Smooth muscle cell (in vitro differentiated cells): Measurements from ENCODE around the gene SNAPC1. TPM values are rescaled to one million over a fixed set of nuclear protein-coding genes. Genes with fewer than 3 reads are reported as not detected.

ENCODE experiments used
- DNase-seq: peaks from one replicate; lab custom pipeline; 2025; ENCODE audit not compliant: unreplicated experiment; lab: John Stamatoyannopoulos, UW
- H2AFZ ChIP-seq: fragments of 200-600 bp; sonication (generic); 2 replicates; pipeline ENCODE4 v1.6.0; 2016; ENCODE audit warnings: antibody characterized with exemption, low read depth, mild to moderate bottlenecking
- H3F3A ChIP-seq: fragments of 200-600 bp; sonication (generic); 2 replicates; pipeline ENCODE4 v1.6.0; 2017; ENCODE audit warnings: antibody characterized with exemption, low read depth
- H3K27ac ChIP-seq: fragments of 200-600 bp; sonication (generic); 2 replicates; pipeline ENCODE4 v1.5.1; 2016; ENCODE audit warnings: low read depth, mild to moderate bottlenecking
- H3K27me3 ChIP-seq: fragments of 200-600 bp; sonication (generic); 2 replicates; pipeline ENCODE4 v1.6.1; 2016; ENCODE audit warnings: low read depth, mild to moderate bottlenecking
- H3K36me3 ChIP-seq: fragments of 200-600 bp; sonication (generic); 2 replicates; pipeline ENCODE4 v1.5.1; 2016; ENCODE audit warnings: low read depth
- H3K4me1 ChIP-seq: fragments of 200-600 bp; sonication (generic); 2 replicates; pipeline ENCODE4 v1.5.1; 2016; ENCODE audit warnings: low read depth
- H3K4me2 ChIP-seq: fragments of 200-600 bp; sonication (generic); 2 replicates; pipeline ENCODE4 v1.6.0; 2016; ENCODE audit warnings: mild to moderate bottlenecking
- H3K4me3 ChIP-seq: fragments of 200-600 bp; sonication (generic); 2 replicates; pipeline ENCODE4 v1.5.1; 2016; ENCODE audit warnings: mild to moderate bottlenecking
- H3K79me2 ChIP-seq: fragments of 200-600 bp; sonication (generic); 2 replicates; pipeline ENCODE4 v1.6.0; 2016; ENCODE audit warnings: low read depth, mild to moderate bottlenecking
- H3K9ac ChIP-seq: fragments of 200-600 bp; sonication (generic); 2 replicates; pipeline ENCODE4 v1.6.0; 2016; ENCODE audit warnings: low read depth
- H3K9me3 ChIP-seq: fragments of 200-600 bp; sonication (generic); replicated peaks from 2 replicates; pipeline ENCODE4 v1.5.1; 2016; ENCODE audit warnings: low read depth
- H4K20me1 ChIP-seq: fragments of 200-600 bp; sonication (generic); 2 replicates; pipeline ENCODE4 v1.6.0; 2016; ENCODE audit warnings: low read depth
- WGBS: methylation state at CpG from one replicate; pipeline ENCODE4 v1.1.7; 2016; ENCODE audit warnings: low lambda C conversion rate; 5-methylcytosine and 5-hydroxymethylcytosine counted together
- polyA plus RNA-seq: library from polyadenylated mRNA; unstranded; fragments of >200 nt; fragmentation: Nextera tagmentation; extraction: Ambion mirVana; gene quantifications from 2 replicates; pipeline ENCODE4 v1.2.1, GENCODE V29; 2016
- total RNA-seq: library from RNA; depleted of rRNA; stranded (reverse); fragments of >200 nt; gene quantifications from 2 replicates; pipeline ENCODE4 v1.2.3, GENCODE V29; 2014
- TF ChIP-seq, protein P1 (sequence below): fragments of 200-600 bp; sonication (generic); IDR thresholded peaks from 2 replicates; pipeline ENCODE4 v1.5.1; 2017; ENCODE audit warnings: borderline replicate concordance, mild to moderate bottlenecking, antibody characterized with exemption; ENCODE audit not compliant: insufficient read depth, poor library complexity, severe bottlenecking

SNAPC1 gene
- total and polyA plus RNA-seq, 2 experiments from 2014 or later = 6.1 to 13.5 TPM

DNA sequence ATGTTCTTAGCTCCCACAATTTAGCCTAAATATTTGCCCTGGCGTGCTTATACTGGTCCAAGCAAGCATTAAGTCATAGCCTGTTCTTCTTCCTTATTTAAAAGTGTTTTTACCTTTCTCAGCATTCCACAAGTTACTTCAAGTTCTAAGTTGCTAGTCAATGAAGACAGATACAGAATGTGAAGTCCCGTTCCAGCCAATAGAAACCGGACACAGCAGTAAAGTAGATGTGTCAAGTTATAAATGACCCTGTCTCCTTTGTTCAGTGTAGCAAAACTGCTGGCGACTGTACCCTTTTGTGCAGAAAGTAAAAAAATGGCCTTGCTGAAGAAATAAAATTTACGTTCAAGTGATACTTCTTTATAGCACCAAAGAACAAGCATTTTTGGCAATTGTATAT is 3.9 kb downstream of the SNAPC1 start:
- Histone ChIP-seq H3K4me1 (peaks cover 36% of the 10 kb centered on the region), H3K79me2 (peaks cover 36% of the 10 kb centered on the region), H3F3A (no peaks in the 10 kb centered on the region), H3K36me3 (peaks cover 8% of the 10 kb centered on the region), H3K4me2 (peak overlapping the region; percentile 90), H3K9me3 (no peaks in the 10 kb centered on the region), H3K9ac (no peak overlapping the region), H4K20me1 (no peaks in the 10 kb centered on the region), H3K4me3 (no peak overlapping the region), H3K27me3 (no peaks in the 10 kb centered on the region), H2AFZ (no peak overlapping the region), H3K27ac (no peak overlapping the region)
- DNase-seq = no peak
- TF ChIP-seq, protein P1, sequence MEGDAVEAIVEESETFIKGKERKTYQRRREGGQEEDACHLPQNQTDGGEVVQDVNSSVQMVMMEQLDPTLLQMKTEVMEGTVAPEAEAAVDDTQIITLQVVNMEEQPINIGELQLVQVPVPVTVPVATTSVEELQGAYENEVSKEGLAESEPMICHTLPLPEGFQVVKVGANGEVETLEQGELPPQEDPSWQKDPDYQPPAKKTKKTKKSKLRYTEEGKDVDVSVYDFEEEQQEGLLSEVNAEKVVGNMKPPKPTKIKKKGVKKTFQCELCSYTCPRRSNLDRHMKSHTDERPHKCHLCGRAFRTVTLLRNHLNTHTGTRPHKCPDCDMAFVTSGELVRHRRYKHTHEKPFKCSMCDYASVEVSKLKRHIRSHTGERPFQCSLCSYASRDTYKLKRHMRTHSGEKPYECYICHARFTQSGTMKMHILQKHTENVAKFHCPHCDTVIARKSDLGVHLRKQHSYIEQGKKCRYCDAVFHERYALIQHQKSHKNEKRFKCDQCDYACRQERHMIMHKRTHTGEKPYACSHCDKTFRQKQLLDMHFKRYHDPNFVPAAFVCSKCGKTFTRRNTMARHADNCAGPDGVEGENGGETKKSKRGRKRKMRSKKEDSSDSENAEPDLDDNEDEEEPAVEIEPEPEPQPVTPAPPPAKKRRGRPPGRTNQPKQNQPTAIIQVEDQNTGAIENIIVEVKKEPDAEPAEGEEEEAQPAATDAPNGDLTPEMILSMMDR = no peak
- WGBS = 84% methylated on average over 5 of the region's 5 CpGs

GRCh38 chr14:61768240-61768639 is 6.0 kb downstream of the SNAPC1 start:
- WGBS = 76% methylated on average over 3 of the region's 3 CpGs
- H3K9ac ChIP-seq = no peak overlapping the region
- H3K27me3 ChIP-seq = no peaks in the 10 kb centered on the region
- H3K36me3 ChIP-seq = peaks cover 8% of the 10 kb centered on the region
- H3K4me1 ChIP-seq = peaks cover 31% of the 10 kb centered on the region
- no peak overlapping the region for H2AFZ ChIP-seq
- TF ChIP-seq, protein P1 = no peak
- H3K79me2 ChIP-seq = peaks cover 27% of the 10 kb centered on the region
- no peak overlapping the region for H3K27ac ChIP-seq
- no peak for DNase-seq
- H4K20me1 ChIP-seq = no peaks in the 10 kb centered on the region
- no peaks in the 10 kb centered on the region for H3K9me3 ChIP-seq
- H3F3A ChIP-seq = no peaks in the 10 kb centered on the region
- H3K4me2 ChIP-seq = no peak overlapping the region
- no peak overlapping the region for H3K4me3 ChIP-seq

DNA sequence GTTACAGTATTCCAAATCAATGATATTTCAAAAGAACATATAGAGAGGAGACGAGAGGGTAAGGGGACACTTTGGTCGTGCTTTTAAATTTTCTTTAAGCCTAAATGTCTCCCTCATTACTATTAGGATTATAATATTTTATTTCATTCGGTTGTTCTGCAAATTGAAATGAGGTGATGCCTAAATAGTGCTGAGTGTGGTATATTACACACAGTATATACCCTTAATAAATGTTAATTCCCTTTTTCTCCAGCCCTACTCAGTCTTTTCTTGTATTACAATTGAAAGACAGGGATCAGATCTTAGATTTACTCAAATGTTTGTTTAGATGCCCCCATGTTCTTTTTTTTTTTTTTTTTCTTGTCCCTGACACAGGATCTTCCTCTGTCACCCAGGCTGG is 7.7 kb downstream of the SNAPC1 start:
- Histone ChIP-seq H3F3A (no peaks in the 10 kb centered on the region), H3K36me3 (peaks cover 8% of the 10 kb centered on the region), H3K27ac (no peak overlapping the region), H3K9ac (no peak overlapping the region), H3K27me3 (no peaks in the 10 kb centered on the region), H3K4me2 (no peak overlapping the region), H3K4me3 (no peak overlapping the region), H3K79me2 (peaks cover 18% of the 10 kb centered on the region), H4K20me1 (no peaks in the 10 kb centered on the region), H3K4me1 (peaks cover 15% of the 10 kb centered on the region), H2AFZ (no peak overlapping the region), H3K9me3 (no peaks in the 10 kb centered on the region)
- WGBS = 79% methylated on average over 3 of the region's 3 CpGs
- DNase-seq = no peak
- TF ChIP-seq, protein P1 = no peak

GRCh38 chr14:61774861-61775260 is 12.6 kb downstream of the SNAPC1 start:
- H3K4me2 ChIP-seq = no peak overlapping the region
- H3K4me3 ChIP-seq = no peak overlapping the region
- H3K9ac ChIP-seq = no peak overlapping the region
- no peaks in the 10 kb centered on the region for H3K27me3 ChIP-seq
- no peaks in the 10 kb centered on the region for H3K4me1 ChIP-seq
- H2AFZ ChIP-seq = no peak overlapping the region
- no peaks in the 10 kb centered on the region for H3K9me3 ChIP-seq
- no peaks in the 10 kb centered on the region for H3K79me2 ChIP-seq
- peaks cover 8% of the 10 kb centered on the region for H3K36me3 ChIP-seq
- WGBS = 94% methylated on average over 1 of the region's 1 CpG
- no peaks in the 10 kb centered on the region for H4K20me1 ChIP-seq
- no peak overlapping the region for H3K27ac ChIP-seq
- DNase-seq = no peak
- no peaks in the 10 kb centered on the region for H3F3A ChIP-seq
- TF ChIP-seq, protein P1 = no peak
